ENCODE measurements around the gene OR6J1.

DNA sequence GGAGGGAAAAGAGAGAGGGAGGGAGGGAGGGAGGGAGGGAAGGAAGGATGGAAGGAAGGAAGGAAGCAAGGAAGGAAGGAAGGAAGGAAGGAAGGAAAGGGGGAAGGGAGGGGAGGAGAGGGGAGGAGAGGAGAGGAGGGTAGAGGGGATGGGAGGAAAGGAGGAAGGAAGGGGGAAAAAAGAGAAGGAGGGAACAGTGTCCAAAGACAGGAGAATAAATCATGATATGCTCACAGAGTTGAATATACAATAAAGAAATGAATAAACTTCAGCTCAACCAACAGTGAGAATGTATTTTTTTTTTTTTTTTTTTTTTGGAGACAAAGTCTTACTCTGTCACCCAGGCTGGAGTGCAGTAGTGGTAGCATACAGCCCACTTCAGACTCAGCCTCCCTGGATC lies 4.0 kb downstream of the OR6J1 start:
- TF ChIP-seq, protein P1, sequence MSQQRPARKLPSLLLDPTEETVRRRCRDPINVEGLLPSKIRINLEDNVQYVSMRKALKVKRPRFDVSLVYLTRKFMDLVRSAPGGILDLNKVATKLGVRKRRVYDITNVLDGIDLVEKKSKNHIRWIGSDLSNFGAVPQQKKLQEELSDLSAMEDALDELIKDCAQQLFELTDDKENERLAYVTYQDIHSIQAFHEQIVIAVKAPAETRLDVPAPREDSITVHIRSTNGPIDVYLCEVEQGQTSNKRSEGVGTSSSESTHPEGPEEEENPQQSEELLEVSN (IDR thresholded peaks at IDR 0.05): no peak
- TF ChIP-seq, protein P2, sequence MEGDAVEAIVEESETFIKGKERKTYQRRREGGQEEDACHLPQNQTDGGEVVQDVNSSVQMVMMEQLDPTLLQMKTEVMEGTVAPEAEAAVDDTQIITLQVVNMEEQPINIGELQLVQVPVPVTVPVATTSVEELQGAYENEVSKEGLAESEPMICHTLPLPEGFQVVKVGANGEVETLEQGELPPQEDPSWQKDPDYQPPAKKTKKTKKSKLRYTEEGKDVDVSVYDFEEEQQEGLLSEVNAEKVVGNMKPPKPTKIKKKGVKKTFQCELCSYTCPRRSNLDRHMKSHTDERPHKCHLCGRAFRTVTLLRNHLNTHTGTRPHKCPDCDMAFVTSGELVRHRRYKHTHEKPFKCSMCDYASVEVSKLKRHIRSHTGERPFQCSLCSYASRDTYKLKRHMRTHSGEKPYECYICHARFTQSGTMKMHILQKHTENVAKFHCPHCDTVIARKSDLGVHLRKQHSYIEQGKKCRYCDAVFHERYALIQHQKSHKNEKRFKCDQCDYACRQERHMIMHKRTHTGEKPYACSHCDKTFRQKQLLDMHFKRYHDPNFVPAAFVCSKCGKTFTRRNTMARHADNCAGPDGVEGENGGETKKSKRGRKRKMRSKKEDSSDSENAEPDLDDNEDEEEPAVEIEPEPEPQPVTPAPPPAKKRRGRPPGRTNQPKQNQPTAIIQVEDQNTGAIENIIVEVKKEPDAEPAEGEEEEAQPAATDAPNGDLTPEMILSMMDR (IDR thresholded peaks at IDR 0.05; ENCODE audit: control extremely low read depth in 1 of 3, insufficient read depth in 1 of 3, low read depth in 1 of 3, low read length in 3 of 3): no peak
- TF ChIP-seq RAD21 (IDR thresholded peaks at IDR 0.05 in 1 of 2, conservative IDR thresholded peaks at IDR 0.05 in 1 of 2; ENCODE audit: low read depth in 2 of 2, low read length in 2 of 2) (no peak), GABPA (IDR thresholded peaks at IDR 0.05; ENCODE audit: borderline replicate concordance, insufficient read depth, low read length) (no peak), GTF2F1 (IDR thresholded peaks at IDR 0.05; ENCODE audit: borderline replicate concordance, low read depth, low read length) (no peak), KDM4A (IDR thresholded peaks at IDR 0.05; ENCODE audit: low read depth, low read length, severe bottlenecking) (no peak), TCF12 (IDR thresholded peaks at IDR 0.05; ENCODE audit: low read depth, low read length) (no peak)
